IMR-90 (cell line): ENCODE data around the gene PMS1. TPM values are rescaled to one million over a fixed set of nuclear protein-coding genes. Genes with fewer than 3 reads are reported as not detected.

ENCODE experiments used
- ATAC-seq: fragments of 200-7000 bp; cut with Tn5 transposase; 2 replicates; pipeline ENCODE4 v1.9.1; 2020; ENCODE audit warnings: low read depth, mild to moderate bottlenecking, moderate library complexity
- BruUV-seq: library from RNA; stranded (reverse); fragments of 400-500 nt; replicated peaks from 2 replicates; lab custom pipeline; 2021; lab: Mats Ljungman, UMichigan
- CTCF ChIA-PET: fragments of 300-600 bp; formaldehyde crosslinking; extraction: SDS; loops from one replicate; lab custom pipeline; 2021; ENCODE audit warnings: antibody characterized with exemption; lab: Yijun Ruan, JAX
- POLR2A ChIA-PET: fragments of 300-600 bp; sonication (Branson Sonifier 250); formaldehyde crosslinking; loops from one replicate; lab custom pipeline; 2022; ENCODE audit warnings: antibody characterized with exemption; ENCODE audit not compliant: unreplicated experiment; lab: Charles Lee
- DNase-seq: peaks from one replicate; pipeline ENCODE4 v3.0.0; 2013
- H2AFZ ChIP-seq: replicated peaks from 2 replicates; pipeline ENCODE3; 2013; ENCODE audit warnings: low read length, mild to moderate bottlenecking; ENCODE audit not compliant: poor library complexity
- H2AK5ac ChIP-seq: 2 replicates; pipeline ENCODE4 v1.6.1; 2013; ENCODE audit warnings: low read depth, low read length, inconsistent platforms
- H2AK9ac ChIP-seq: replicated peaks from 2 replicates; pipeline ENCODE3; 2013; ENCODE audit warnings: mild to moderate bottlenecking, low read depth, low read length, moderate library complexity; ENCODE audit not compliant: poor library complexity
- H2BK120ac ChIP-seq: 2 replicates; pipeline ENCODE4 v1.6.1; 2013; ENCODE audit warnings: low read depth, low read length, inconsistent platforms
- H2BK15ac ChIP-seq: 3 replicates; pipeline ENCODE4 v1.6.1; 2013; ENCODE audit warnings: low read depth, low read length, inconsistent platforms
- H2BK20ac ChIP-seq: 2 replicates; pipeline ENCODE4 v1.6.1; 2013; ENCODE audit warnings: low read depth, mild to moderate bottlenecking, inconsistent platforms, low read length, moderate library complexity
- H2BK5ac ChIP-seq: 2 replicates; pipeline ENCODE4 v1.6.1; 2013; ENCODE audit warnings: mild to moderate bottlenecking, low read depth, low read length, inconsistent platforms; ENCODE audit not compliant: poor library complexity, severe bottlenecking
- H3K14ac ChIP-seq: replicated peaks from 2 replicates; pipeline ENCODE4 v1.6.1; 2013; ENCODE audit warnings: low read depth, low read length, inconsistent platforms
- H3K18ac ChIP-seq: 2 replicates; pipeline ENCODE4 v1.6.1; 2013; ENCODE audit warnings: low read depth, low read length, control low read depth
- H3K23ac ChIP-seq: 2 replicates; pipeline ENCODE4 v1.6.1; 2013; ENCODE audit warnings: low read depth, low read length, inconsistent platforms
- H3K27ac ChIP-seq: 2 replicates; pipeline ENCODE4 v1.5.1; 2013; ENCODE audit warnings: mild to moderate bottlenecking, control low read depth, low read length; ENCODE audit not compliant: insufficient read depth
- H3K27me3 ChIP-seq: 2 replicates; pipeline ENCODE4 v1.6.1; 2013; ENCODE audit warnings: low read length; ENCODE audit not compliant: control insufficient read depth, insufficient read depth
- H3K36me3 ChIP-seq: 2 replicates; pipeline ENCODE4 v1.6.1; 2013; ENCODE audit warnings: low read length, mixed read lengths; ENCODE audit not compliant: control insufficient read depth, insufficient read depth
- H3K4ac ChIP-seq: 2 replicates; pipeline ENCODE4 v1.6.1; 2013; ENCODE audit warnings: low read depth, low read length, inconsistent platforms
- H3K4me1 ChIP-seq: 2 replicates; pipeline ENCODE4 v1.6.1; 2013; ENCODE audit warnings: low read length, mixed read lengths; ENCODE audit not compliant: control insufficient read depth, insufficient read depth
- H3K4me2 ChIP-seq: 2 replicates; pipeline ENCODE4 v1.6.1; 2013; ENCODE audit warnings: low read depth, mild to moderate bottlenecking, control low read depth, low read length, moderate library complexity
- H3K4me3 ChIP-seq: 2 replicates; pipeline ENCODE4 v1.5.1; 2013; ENCODE audit warnings: low read depth, mild to moderate bottlenecking, control low read depth, low read length, moderate library complexity; ENCODE audit not compliant: insufficient read depth
- H3K56ac ChIP-seq: 2 replicates; pipeline ENCODE4 v1.6.1; 2013; ENCODE audit warnings: low read length, inconsistent platforms; ENCODE audit not compliant: insufficient read depth; ENCODE audit errors: extremely low read depth
- H3K79me1 ChIP-seq, 2 experiments: 2 replicates each; pipeline ENCODE4 v1.6.1; 2013; ENCODE audit warnings: low read length in 2 of 2, inconsistent platforms in 1 of 2, low read depth in 1 of 2
- H3K9ac ChIP-seq: 2 replicates; pipeline ENCODE4 v1.6.1; 2013; ENCODE audit warnings: low read depth, low read length, control low read depth
- H3K9me1 ChIP-seq: 2 replicates; pipeline ENCODE4 v1.6.1; 2013; ENCODE audit warnings: low read length, inconsistent platforms; ENCODE audit not compliant: insufficient read depth
- H3K9me3 ChIP-seq: 2 replicates; pipeline ENCODE4 v1.6.1; 2013; ENCODE audit warnings: low read length; ENCODE audit not compliant: control insufficient read depth, insufficient read depth
- H4K20me1 ChIP-seq: 2 replicates; pipeline ENCODE4 v1.6.1; 2013; ENCODE audit warnings: low read length, inconsistent platforms; ENCODE audit not compliant: insufficient read depth
- H4K5ac ChIP-seq: 2 replicates; pipeline ENCODE4 v1.6.1; 2013; ENCODE audit warnings: mild to moderate bottlenecking, low read depth, low read length, control low read depth
- H4K8ac ChIP-seq, 2 experiments: 2 replicates each; pipeline ENCODE4 v1.6.1; 2013; ENCODE audit warnings: low read depth in 2 of 2, low read length in 2 of 2, control low read depth in 1 of 2, inconsistent platforms in 1 of 2
- H4K91ac ChIP-seq: 2 replicates; pipeline ENCODE4 v1.6.1; 2013; ENCODE audit warnings: low read depth, low read length, inconsistent platforms; ENCODE audit not compliant: insufficient read depth
- CHD1 ChIP-seq: IDR thresholded peaks from 2 replicates; pipeline ENCODE4 v1.6.1; 2012; ENCODE audit warnings: low read depth, low read length, improper control_type of control experiment
- RAD21 ChIP-seq: IDR thresholded peaks from 2 replicates; pipeline ENCODE4 v1.6.1; 2012; ENCODE audit warnings: low read length, improper control_type of control experiment
- WGBS, 2 experiments: methylation state at CpG; one replicate each; pipeline versions ENCODE4 v1.1.5 to v1.1.7; 2013; ENCODE audit warnings: missing lambda C conversion rate in 2 of 2; ENCODE audit not compliant: insufficient read length in 1 of 2; ENCODE audit errors: extremely low coverage in 2 of 2; 5-methylcytosine and 5-hydroxymethylcytosine counted together
- dilution Hi-C: fragments of 300-500 bp; cut with HindIII; formaldehyde crosslinking; loops from one replicate; pipeline ENCODE4 v1.14.3; 2018; ENCODE audit warnings: low sequenced_read_pairs; ENCODE audit not compliant: unreplicated experiment
- in situ Hi-C: fragments of 300-500 bp; cut with MboI; formaldehyde crosslinking; loops from 3 replicates; pipeline ENCODE4 v1.14.3; 2019; ENCODE audit warnings: low sequenced_read_pairs, inconsistent platforms, mixed read lengths
- intact Hi-C: fragments of 100-400 bp; cut with micrococcal nuclease; formaldehyde crosslinking; loops from 2 replicates; pipeline ENCODE4 v1.10.0; 2022
- polyA plus RNA-seq, 3 experiments: library from polyadenylated mRNA; depleted of rRNA; stranded (reverse); fragments of >200 nt; gene quantifications; 2 replicates each; pipeline ENCODE4 v1.2.3, GENCODE V29; 2012; ENCODE audit warnings: low replicate concordance in 1 of 3
- total RNA-seq: library from RNA; depleted of rRNA; stranded (reverse); fragments of >200 nt; gene quantifications from 2 replicates; pipeline ENCODE4 v1.2.3, GENCODE V29; 2012

PMS1 gene
- total and polyA plus RNA-seq, 2 of the 4 experiments (the other 2 are of a cell fraction), result 8.1 to 10.6 TPM

DNA sequence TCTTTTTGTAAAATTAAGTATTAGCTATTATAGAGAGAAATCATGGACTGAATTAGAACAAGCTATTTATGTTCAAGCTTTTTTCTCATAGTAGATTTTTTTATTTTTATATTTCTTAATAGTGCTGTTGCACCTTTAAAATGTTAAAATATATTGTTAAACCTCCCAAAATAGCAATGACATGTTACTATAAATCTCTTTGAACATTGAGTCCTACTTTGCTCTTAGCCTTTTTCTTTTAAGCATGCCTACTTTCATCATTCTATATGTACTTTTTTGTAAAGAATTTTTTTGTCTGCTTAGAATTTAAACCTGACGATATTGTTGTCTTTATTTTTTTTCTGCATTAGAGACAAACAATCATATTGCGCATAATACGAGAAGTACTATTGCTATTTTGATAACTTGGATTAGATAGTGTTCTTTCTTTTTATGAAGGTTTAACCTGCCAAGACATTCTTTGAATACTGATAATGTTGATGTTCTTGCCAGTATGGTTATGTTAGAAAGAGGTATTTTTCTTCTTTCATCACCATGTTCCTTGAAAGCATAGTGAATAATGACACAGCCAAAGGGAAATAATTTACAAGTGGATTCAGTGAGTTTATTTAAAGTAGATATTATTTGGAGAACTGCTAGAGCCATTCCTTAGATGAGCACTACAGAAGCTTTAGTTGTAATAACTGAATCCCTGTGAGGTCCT, 40.6 kb downstream of the PMS1 start:
- no peak overlapping the region for H3K56ac ChIP-seq
- peak; percentile 22 for DNase-seq
- dilution Hi-C loops, result no loop called here
- H4K20me1 ChIP-seq, result no peaks in the 10 kb centered on the region
- H3K79me1 ChIP-seq, result peaks cover 0 to 5% of the 10 kb centered on the region in 2 experiments; a peak in 1 of 4 replicates
- no peak overlapping the region for H3K4ac ChIP-seq
- peaks cover 4% of the 10 kb centered on the region for H3K4me1 ChIP-seq
- H4K5ac ChIP-seq, result no peak overlapping the region
- CTCF ChIA-PET, result no interaction called here
- no peak overlapping the region for H3K18ac ChIP-seq
- no peaks in the 10 kb centered on the region for H3K27me3 ChIP-seq
- intact Hi-C loops, result no loop called here
- 0 out of 2 replicates have a peak, but pooled peaks have one; percentile 18 for ATAC-seq
- H4K8ac ChIP-seq, result no peak overlapping the region; a peak in 1 of 4 replicates
- H4K91ac ChIP-seq, result no peak overlapping the region
- no peak overlapping the region for H2BK20ac ChIP-seq
- in situ Hi-C loops, result no loop called here
- no peak overlapping the region for H3K14ac ChIP-seq
- no peak overlapping the region for H2AK9ac ChIP-seq
- peaks cover 2% of the 10 kb centered on the region; the same call in 1 of the 2 replicates for H3K36me3 ChIP-seq
- H3K9ac ChIP-seq, result no peak overlapping the region
- no peak overlapping the region for H2BK120ac ChIP-seq
- no TSS peak for BruUV-seq
- no peak overlapping the region for H3K4me2 ChIP-seq
- POLR2A ChIA-PET, result no interaction called here
- no peak overlapping the region for H3K27ac ChIP-seq
- H2AK5ac ChIP-seq, result no peak overlapping the region
- H3K9me3 ChIP-seq, result no peaks in the 10 kb centered on the region
- no peak overlapping the region for H2BK15ac ChIP-seq
- H3K4me3 ChIP-seq, result no peak overlapping the region
- H3K23ac ChIP-seq, result no peak overlapping the region
- H2BK5ac ChIP-seq, result no peak overlapping the region
- H3K9me1 ChIP-seq, result no peaks in the 10 kb centered on the region
- TF ChIP-seq CHD1, result no peak
- no peak for TF ChIP-seq RAD21
- no CpG with 5 or more reads among the region's 3 CpGs for WGBS, 2 experiments
- no peak overlapping the region for H2AFZ ChIP-seq
